Heart left ventricle (tissue), 16 donors: ENCODE measurements around the gene ABHD17A. TPM values are rescaled to one million over a fixed set of nuclear protein-coding genes. Genes with fewer than 3 reads are reported as not detected.
"Not testable (repeated sequence)": the region's sequence is repeated elsewhere in the genome, so short reads cannot be mapped to it uniquely, and the experiment has no call there.

Experiments
- ATAC-seq, 4 donors: fragments of 200-7000 bp; cut with Tn5 transposase; one replicate each; pipeline ENCODE4 v1.9.1; 2020 to 2022; ENCODE audit warnings: moderate library complexity in 4 of 4, mild to moderate bottlenecking in 3 of 4, moderate number of reproducible peaks in 1 of 4
- DNase-seq, 5 donors: peaks; one replicate each; pipeline ENCODE4 v3.0.0-alpha.2; 2020
- H3K27ac ChIP-seq, 12 donors: fragments of 200-600 bp; sonication (generic) in 4 of 12; one replicate each; pipeline versions ENCODE4 v1.5.0 to v1.8.0; 2016 to 2022; ENCODE audit warnings: mild to moderate bottlenecking in 2 of 12
- H3K27me3 ChIP-seq, 9 donors: fragments of 200-600 bp; sonication (generic) in 2 of 9; one replicate each; pipeline versions ENCODE4 v1.5.1 to v1.8.0; 2016 to 2022; ENCODE audit warnings: mild to moderate bottlenecking in 3 of 9
- H3K36me3 ChIP-seq, 9 donors: fragments of 200-600 bp; sonication (generic) in 2 of 9; one replicate each; pipeline versions ENCODE4 v1.5.0 to v1.8.0; 2018 to 2022; ENCODE audit warnings: mild to moderate bottlenecking in 2 of 9
- H3K4me1 ChIP-seq, 12 donors: fragments of 200-600 bp; sonication (generic) in 4 of 12; one replicate each; pipeline versions ENCODE4 v1.5.0 to v1.8.0; 2016 to 2022; ENCODE audit warnings: mild to moderate bottlenecking in 3 of 12
- H3K4me3 ChIP-seq, 12 donors: fragments of 200-600 bp; sonication (generic) in 4 of 12; one replicate each; pipeline versions ENCODE4 v1.5.0 to v1.8.0; 2017 to 2022; ENCODE audit warnings: mild to moderate bottlenecking in 9 of 12, moderate library complexity in 4 of 12
- H3K9me3 ChIP-seq, 12 donors: fragments of 200-600 bp; sonication (generic) in 4 of 12; one replicate each; pipeline versions ENCODE4 v1.5.0 to v1.8.0; 2016 to 2022; ENCODE audit warnings: mild to moderate bottlenecking in 1 of 12
- POLR2A ChIP-seq, 2 donors: fragments of 450-650 bp; IDR thresholded peaks; one replicate each; pipeline ENCODE4 v1.6.1; 2017; ENCODE audit warnings: antibody characterized with exemption in 2 of 2, mild to moderate bottlenecking in 2 of 2, moderate library complexity in 2 of 2
- WGBS, 4 donors: extraction: QIAGEN DNeasy Blood & Tissue Kit in 2 of 4; methylation state at CpG; one replicate each; pipeline versions ENCODE4 v1.1.5 to v1.1.7; 2013 to 2018; 5-methylcytosine and 5-hydroxymethylcytosine counted together
- intact Hi-C, 10 donors: fragments of 100-400 bp; cut with DNase I; formaldehyde crosslinking; loops; one replicate each; pipeline versions ENCODE4 v1.11.1 to v1.14.2; 2022
- polyA plus RNA-seq, 2 donors: library from polyadenylated mRNA; stranded (reverse); fragments of 200-250 nt; gene quantifications; one replicate each; pipeline ENCODE4 v1.2.3, GENCODE V29; 2013
- total RNA-seq, 9 donors: library from RNA; depleted of rRNA in 2 of 9; stranded (reverse); fragments of >200 nt in 2 of 9; fragmentation: NEBNext Ultra II Directional in 3 of 9; extraction: Animal tissue kit (Norgen Biotek cat#: 25700) in 3 of 9; gene quantifications; one replicate each; pipeline versions ENCODE4 v1.1.0 to v1.2.4, GENCODE V29; 2016 to 2023
- TF ChIP-seq, protein P1 (sequence below), 12 donors: fragments of 200-600 bp; sonication (generic) in 4 of 12; IDR thresholded peaks; one replicate each; pipeline versions ENCODE4 v1.5.0 to v1.8.0; 2018 to 2022; ENCODE audit warnings: antibody characterized with exemption in 12 of 12, mild to moderate bottlenecking in 5 of 12
- donor health status: ischemic (EF 13 %, LVEDD 7.1; RV severe dilation, severe dysfunction).
- donor health status: healthy with polysubstance abuse.
- donor health status: DM: no; HTN: yes; CAD: no.
- donor health status: DM: no; HTN: no; CAD: no.
- donor health status: ischemic (EF 25% LVEDD 6.9; RV normal size, moderate dysfunction).
- donor health status: ischemic (EF 25% LVEDD 5.7; RV mildly dilated, moderate dysfunction).
- donor health status: healthy.
- donor health status: DM: yes; HTN: yes; CAD: no.
- donor health status: ischemic (EF 35%, LVEDD 5.7; RV mildly dilated, moderate dysfunction).
- donor health status: nonischemic (EF 11% LVEDD 7.7; RV severe dilation, severe dysfunction).
- donor health status: DM: yes; HTN: yes; CAD: no.
- donor health status: PGD.
- donor health status: ischemic (EF 29% LVEDD 5.4; RV normal size, mild dysfunction).
- donor health status: nonischemic (EF 23%, LVEDD 6.1; RV moderate dilation, normal function).

The ABHD17A gene
- total and polyA plus RNA-seq, 11 donors, result 48.5 to 121 (median 59.2) TPM

DNA sequence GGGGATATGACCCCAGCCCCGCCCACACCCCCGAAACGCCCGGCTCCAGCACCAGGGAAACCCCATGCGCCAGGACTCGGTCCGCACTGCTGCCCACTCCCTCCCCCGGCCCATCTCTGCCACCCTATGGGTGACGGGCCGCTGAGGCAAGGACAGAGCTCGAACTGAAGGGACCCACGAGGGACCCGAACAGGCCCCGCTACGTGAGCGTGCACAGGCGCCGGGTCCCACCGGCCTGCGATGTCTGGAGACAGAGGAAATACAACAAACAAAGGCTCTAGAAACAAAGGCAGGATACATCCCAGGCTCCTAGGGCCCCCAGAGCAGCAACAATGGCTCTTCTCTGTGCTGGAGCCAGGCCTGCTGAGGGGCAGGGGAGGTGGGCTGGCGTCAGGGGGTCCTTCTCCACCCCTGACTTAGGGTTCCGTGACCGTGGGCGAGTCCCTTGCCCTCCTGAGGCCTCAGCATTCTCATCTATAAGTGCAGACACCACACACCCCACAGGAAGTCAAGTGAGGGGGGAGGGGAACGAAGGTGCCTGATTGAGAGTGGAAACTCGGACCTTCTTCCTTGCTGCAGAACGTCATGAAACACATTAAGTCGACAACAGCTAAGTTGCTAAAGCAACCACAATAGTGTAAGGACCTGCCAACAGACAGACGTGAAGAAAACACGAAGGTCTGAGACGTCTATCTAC, 3.1 kb downstream of the ABHD17A start:
- DNase-seq (no peak), ATAC-seq (peak in 3 of 4 donors; percentile 2 to 54 (median 14))
- Histone ChIP-seq H3K27ac (peak overlapping the region; percentile 65 to 97 (median 92)), H3K4me3 (peak overlapping the region in 10 of 12 donors; percentile 26 to 99 (median 96)), H3K36me3 (peaks cover 0 to 17% (median 7%) of the 10 kb centered on the region in 9 donors), H3K27me3 (no peaks in the 10 kb centered on the region), H3K9me3 (no peaks in the 10 kb centered on the region), H3K4me1 (peaks cover 4 to 59% (median 39%) of the 10 kb centered on the region in 12 donors)
- 45 to 54% (median 52%) methylated on average over 23 to 31 of the region's 31 CpGs for WGBS, 4 donors
- TF ChIP-seq POLR2A (IDR thresholded peaks at IDR 0.05), result no peak
- TF ChIP-seq, protein P1, sequence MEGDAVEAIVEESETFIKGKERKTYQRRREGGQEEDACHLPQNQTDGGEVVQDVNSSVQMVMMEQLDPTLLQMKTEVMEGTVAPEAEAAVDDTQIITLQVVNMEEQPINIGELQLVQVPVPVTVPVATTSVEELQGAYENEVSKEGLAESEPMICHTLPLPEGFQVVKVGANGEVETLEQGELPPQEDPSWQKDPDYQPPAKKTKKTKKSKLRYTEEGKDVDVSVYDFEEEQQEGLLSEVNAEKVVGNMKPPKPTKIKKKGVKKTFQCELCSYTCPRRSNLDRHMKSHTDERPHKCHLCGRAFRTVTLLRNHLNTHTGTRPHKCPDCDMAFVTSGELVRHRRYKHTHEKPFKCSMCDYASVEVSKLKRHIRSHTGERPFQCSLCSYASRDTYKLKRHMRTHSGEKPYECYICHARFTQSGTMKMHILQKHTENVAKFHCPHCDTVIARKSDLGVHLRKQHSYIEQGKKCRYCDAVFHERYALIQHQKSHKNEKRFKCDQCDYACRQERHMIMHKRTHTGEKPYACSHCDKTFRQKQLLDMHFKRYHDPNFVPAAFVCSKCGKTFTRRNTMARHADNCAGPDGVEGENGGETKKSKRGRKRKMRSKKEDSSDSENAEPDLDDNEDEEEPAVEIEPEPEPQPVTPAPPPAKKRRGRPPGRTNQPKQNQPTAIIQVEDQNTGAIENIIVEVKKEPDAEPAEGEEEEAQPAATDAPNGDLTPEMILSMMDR (IDR thresholded peaks at IDR 0.05), result no peak
- intact Hi-C loops, result no loop called here

DNA sequence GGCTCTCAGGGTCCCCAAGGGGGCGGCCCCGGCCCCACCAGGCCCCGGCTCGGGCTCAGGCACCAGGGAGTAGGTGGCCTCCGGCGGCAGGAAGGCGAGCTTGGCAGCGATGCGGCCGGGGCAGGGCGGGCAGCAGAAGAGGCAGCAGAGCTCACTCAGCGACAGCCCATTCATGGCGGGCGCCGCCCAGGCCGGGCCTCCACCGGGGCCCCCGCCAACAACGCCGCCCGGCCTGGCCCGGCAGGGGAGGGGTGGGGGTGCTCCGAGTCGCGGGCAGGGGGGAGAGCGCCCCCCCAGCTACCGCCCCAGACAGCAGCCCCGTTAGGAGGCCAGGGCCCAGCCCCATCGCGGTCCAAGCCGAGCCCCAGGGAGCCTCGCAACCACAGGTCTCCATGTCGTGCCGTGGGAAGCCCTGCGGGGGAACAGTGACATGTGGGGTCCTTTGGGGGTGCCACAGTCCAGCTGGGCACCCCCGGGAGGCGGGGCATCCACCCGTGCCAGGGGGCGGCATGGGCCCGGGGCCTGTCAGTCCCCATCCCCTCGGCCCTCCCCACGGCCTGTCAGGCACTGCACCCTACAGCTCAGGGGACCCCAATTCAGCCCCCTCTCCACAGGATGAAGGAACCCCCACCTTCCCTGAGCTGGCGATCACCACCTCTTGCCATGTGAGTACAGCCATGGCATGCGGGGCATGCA, 3.8 kb downstream of the ABHD17A start:
- H3K9me3 ChIP-seq, H3K27me3 ChIP-seq, DNase-seq, intact Hi-C loops: not testable (repeated sequence)
- Histone ChIP-seq H3K4me1 (peaks cover 7 to 56% (median 42%) of the 10 kb centered on the region in 12 donors), H3K4me3 (peak overlapping the region in 11 of 12 donors; percentile 6 to 99 (median 95)), H3K36me3 (peaks cover 0 to 18% (median 7%) of the 10 kb centered on the region in 9 donors), H3K27ac (peak overlapping the region; percentile 65 to 97 (median 92))
- 44 to 61% (median 52%) methylated on average over 28 to 42 of the region's 44 CpGs; no CpG with 5 or more reads in 1 of the 4 donors for WGBS, 4 donors
- ATAC-seq, result peak in 1 of 4 donors; percentile 3

DNA sequence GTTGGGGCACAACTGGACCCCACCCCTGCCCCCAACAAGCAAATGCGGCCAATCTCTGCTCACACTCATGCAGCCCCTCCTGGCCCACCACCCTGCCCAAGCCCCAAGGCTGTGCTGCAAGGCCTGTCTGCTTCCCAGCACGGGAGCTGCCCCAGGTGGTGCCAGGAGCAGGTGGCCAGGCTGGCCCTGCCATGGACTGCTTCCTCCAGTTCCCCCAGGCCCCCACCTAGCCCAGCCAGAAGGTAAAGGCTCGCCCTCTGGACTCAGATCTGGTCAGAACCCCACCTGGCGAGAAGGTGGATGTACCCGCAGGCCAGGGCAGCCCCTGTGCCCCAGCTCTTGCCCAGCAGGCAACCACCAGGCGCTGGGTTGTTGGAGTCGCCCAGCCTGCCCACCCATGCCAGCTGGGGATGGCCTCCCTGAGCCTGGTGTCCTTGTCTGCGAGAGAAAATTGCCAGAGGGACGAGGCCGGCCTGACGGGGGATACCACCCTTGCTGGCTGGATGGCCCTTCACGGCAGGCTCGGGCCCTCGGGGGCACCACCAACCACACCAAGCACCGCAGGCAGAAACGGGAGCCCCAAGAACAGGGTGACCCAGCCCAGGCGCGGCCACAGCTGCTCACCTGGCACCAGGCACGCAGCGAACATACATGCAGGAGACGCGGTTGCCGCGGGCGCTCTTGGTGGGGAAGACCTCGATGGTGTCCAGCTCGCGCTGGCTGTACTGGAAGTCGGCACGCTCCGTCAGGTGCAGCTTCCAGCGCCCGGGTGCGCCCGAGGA, 4.5 kb downstream of the ABHD17A start:
- H3K4me1 ChIP-seq, result peaks cover 8 to 61% (median 44%) of the 10 kb centered on the region in 12 donors
- no peaks in the 10 kb centered on the region for H3K9me3 ChIP-seq
- H3K27me3 ChIP-seq, result no peaks in the 10 kb centered on the region
- peak overlapping the region in 11 of 12 donors; percentile 43 to 97 (median 90) for H3K27ac ChIP-seq
- peaks cover 0 to 18% (median 7%) of the 10 kb centered on the region in 9 donors for H3K36me3 ChIP-seq
- TF ChIP-seq POLR2A (IDR thresholded peaks at IDR 0.05), result no peak
- TF ChIP-seq, protein P1 (IDR thresholded peaks at IDR 0.05), result no peak
- peak overlapping the region in 11 of 12 donors; percentile 6 to 99 (median 91) for H3K4me3 ChIP-seq
- intact Hi-C loops, result no loop called here
- DNase-seq (no peak), ATAC-seq (no peak)
- 54 to 87% (median 76%) methylated on average over 7 to 35 of the region's 35 CpGs for WGBS, 4 donors

DNA sequence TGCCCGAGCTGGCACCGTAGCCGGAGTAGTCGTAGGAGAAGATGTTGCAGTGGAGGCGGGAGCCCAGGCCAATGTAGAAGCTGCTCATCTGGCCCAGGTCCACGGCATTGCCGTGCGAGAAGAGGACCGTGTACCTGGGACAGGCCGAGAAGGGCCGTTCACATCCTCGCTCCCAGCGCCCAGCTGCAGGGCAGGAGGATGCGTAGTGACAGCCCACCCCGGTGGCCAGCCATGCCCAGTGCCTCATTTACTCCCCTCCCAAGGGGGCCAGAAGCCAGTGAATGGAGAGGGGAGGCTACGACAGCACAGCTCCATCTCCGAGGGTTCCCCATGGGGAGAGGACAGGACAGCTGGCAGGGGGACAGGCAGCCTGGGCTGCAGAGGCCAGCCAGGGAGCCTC, 5.3 kb downstream of the ABHD17A start:
- H3K9me3 ChIP-seq, intact Hi-C loops, ATAC-seq, DNase-seq, H3K27me3 ChIP-seq, H3K4me3 ChIP-seq: not testable (repeated sequence)
- H3K4me1 ChIP-seq, result peaks cover 8 to 68% (median 48%) of the 10 kb centered on the region in 12 donors
- peaks cover 0 to 18% (median 7%) of the 10 kb centered on the region in 9 donors for H3K36me3 ChIP-seq
- peak overlapping the region in 5 of 12 donors; percentile 6 to 96 (median 92) for H3K27ac ChIP-seq
- WGBS, 4 donors, result 81 to 88% (median 82%) methylated on average over 12 to 17 of the region's 17 CpGs

DNA sequence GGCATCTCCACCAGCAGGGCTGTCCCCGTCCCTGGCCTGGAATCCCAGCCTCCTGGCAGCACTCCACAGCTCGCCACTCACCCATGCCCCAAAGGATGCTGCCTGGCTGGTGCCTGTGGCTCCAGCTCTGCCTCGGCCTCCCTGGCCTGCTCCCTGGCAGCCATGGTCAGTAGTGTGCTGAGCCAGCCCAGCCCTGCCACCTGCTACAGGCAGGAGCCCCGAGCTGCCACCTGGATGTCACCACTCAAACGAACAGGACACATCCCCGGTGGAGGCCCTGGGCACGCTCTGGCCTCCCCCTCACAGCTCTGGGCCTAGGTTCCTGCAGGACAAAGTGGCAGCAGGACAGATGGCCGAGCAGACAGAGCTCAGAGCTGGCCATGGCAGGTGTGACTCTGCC, 6.7 kb downstream of the ABHD17A start:
- H3K4me1 ChIP-seq, result peaks cover 4 to 69% (median 52%) of the 10 kb centered on the region in 12 donors
- H3K9me3 ChIP-seq, H3K4me3 ChIP-seq, ATAC-seq, H3K27me3 ChIP-seq, intact Hi-C loops, H3K27ac ChIP-seq, DNase-seq: not testable (repeated sequence)
- 52 to 82% (median 71%) methylated on average over 5 to 8 of the region's 8 CpGs for WGBS, 4 donors
- H3K36me3 ChIP-seq, result peaks cover 0 to 18% (median 7%) of the 10 kb centered on the region in 9 donors

DNA sequence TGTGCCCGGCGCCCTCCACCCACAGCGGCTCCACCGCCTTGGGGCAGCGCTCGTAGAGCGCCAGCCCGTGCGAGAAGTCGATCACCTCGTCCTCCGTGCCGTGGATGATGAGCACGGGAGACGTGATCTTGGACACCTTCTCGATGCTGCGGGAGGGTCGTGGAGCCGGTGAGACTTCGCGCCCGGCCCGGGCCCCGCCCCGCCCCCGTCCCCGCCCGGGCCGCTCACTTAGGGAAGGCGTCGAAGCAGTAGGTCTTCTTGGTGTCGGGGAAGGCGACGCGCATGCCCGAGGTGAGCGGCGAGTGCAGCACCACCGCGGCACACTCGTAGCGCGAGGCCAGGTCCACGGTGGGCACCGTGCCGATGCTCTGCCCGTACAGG, 8.0 kb downstream of the ABHD17A start:
- H3K4me3 ChIP-seq, H3K27ac ChIP-seq, DNase-seq, intact Hi-C loops, H3K27me3 ChIP-seq, ATAC-seq, H3K9me3 ChIP-seq: not testable (repeated sequence)
- H3K36me3 ChIP-seq, result peaks cover 0 to 18% (median 7%) of the 10 kb centered on the region in 9 donors
- 63 to 77% (median 72%) methylated on average over 21 to 38 of the region's 47 CpGs for WGBS, 4 donors
- peaks cover 11 to 69% (median 51%) of the 10 kb centered on the region in 12 donors for H3K4me1 ChIP-seq

DNA sequence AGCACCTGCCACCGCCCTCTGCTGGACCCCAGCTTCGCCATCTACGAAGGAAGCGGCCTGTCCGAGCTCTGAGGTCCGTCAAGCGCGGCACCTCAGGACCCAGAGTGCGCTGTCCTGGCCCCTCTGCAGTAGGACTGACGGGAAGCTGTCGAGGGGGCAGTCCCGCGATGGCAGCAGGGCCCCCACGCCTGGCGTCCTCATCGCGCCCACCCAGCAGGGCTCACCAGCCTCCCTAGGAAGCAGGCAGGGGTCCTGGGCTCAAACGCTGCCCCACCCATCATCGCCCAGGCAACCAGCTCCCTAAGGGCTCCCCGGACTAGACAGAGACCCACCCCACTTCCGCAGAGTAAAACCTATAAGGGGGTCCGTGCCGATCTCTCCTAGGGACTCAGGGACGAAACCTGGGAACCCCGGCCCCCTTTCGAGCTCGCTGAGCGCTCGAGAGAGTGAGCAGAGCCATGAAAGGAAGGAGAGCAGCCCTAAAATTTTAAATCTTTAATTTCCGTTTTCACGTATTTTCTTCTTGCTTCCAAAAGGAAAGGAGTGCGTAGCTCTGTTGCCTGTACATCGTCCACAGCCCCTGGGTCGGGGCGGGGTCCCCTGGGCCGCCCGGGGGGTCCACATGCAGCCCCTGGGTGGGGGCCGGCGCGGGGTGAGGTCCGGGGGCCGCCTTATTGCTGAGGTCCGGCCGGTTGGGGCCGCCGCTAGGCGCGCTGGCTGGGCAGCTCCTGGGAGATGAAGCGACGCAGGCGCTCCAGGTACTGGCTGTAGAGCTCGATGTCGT, 8.6 kb downstream of the ABHD17A start:
- H3K27me3 ChIP-seq, intact Hi-C loops, H3K9me3 ChIP-seq: not testable (repeated sequence)
- DNase-seq (peak in 2 of 5 donors; percentile 35 to 50), ATAC-seq (peak; percentile 4 to 16 (median 12))
- Histone ChIP-seq H3K4me3 (peak overlapping the region; percentile 63 to 100 (median 90)), H3K36me3 (peaks cover 0 to 19% (median 8%) of the 10 kb centered on the region in 9 donors), H3K4me1 (peaks cover 11 to 69% (median 50%) of the 10 kb centered on the region in 12 donors), H3K27ac (peak overlapping the region; percentile 60 to 98 (median 94))
- 28 to 37% (median 31%) methylated on average over 20 to 47 of the region's 53 CpGs for WGBS, 4 donors
